ELF-1 (cell line): ENCODE results near the gene FOXS1.

Source experiments
- DNase-seq: peaks from one replicate; pipeline ENCODE4 v3.0.0-alpha.2; 2016; ENCODE audit warnings: low read depth, low spot score

FOXS1 gene

GRCh38 chr20:31861385-31862156, 16.2 kb upstream of the FOXS1 start:
- DNase-seq: peak; percentile 88

GRCh38 chr20:31861135-31861384, 15.7 kb upstream of the FOXS1 start:
- DNase-seq: no peak

GRCh38 chr20:31860390-31861134, 15.2 kb upstream of the FOXS1 start:
- DNase-seq: peak; percentile 77

- no peak for DNase-seq
Measured at GRCh38 chr20:31859998-31860380, 14.6 kb upstream of the FOXS1 start.

GRCh38 chr20:31859266-31859997, 14.0 kb upstream of the FOXS1 start:
- DNase-seq: no peak

- DNase-seq: no peak
Measured at GRCh38 chr20:31858760-31859083, 13.3 kb upstream of the FOXS1 start.

GRCh38 chr20:31857861-31858759, 12.7 kb upstream of the FOXS1 start:
- DNase-seq: no peak

GRCh38 chr20:31856516-31856915, 11.1 kb upstream of the FOXS1 start:
- no peak for DNase-seq

- no peak for DNase-seq
Measured at GRCh38 chr20:31853481-31853880, 8.1 kb upstream of the FOXS1 start.

GRCh38 chr20:31851240-31851955, 6.0 kb upstream of the FOXS1 start:
- peak; percentile 53 for DNase-seq

GRCh38 chr20:31849306-31849930, 4.0 kb upstream of the FOXS1 start:
- DNase-seq: peak; percentile 25

GRCh38 chr20:31848088-31848999, 2.9 kb upstream of the FOXS1 start:
- DNase-seq: no peak

- no peak for DNase-seq
Measured at GRCh38 chr20:31846793-31847138, 1.4 kb upstream of the FOXS1 start.

- no peak for DNase-seq
Measured at GRCh38 chr20:31844737-31845299, 586 bp downstream of the FOXS1 start.

- no peak for DNase-seq
Measured at GRCh38 chr20:31843881-31844280, 1.5 kb downstream of the FOXS1 start.

- DNase-seq: no peak
Measured at GRCh38 chr20:31843288-31843687, 2.1 kb downstream of the FOXS1 start.

GRCh38 chr20:31842471-31843157, 2.8 kb downstream of the FOXS1 start:
- DNase-seq: no peak

- no peak for DNase-seq
Measured at GRCh38 chr20:31841928-31842327, 3.5 kb downstream of the FOXS1 start.
